ENCODE measurements around the gene CEP104.

Gene CEP104

GRCh38 chr1:3868464-3869006 lies 11.5 kb upstream of the CEP104 start:
- DNase-seq (ENCODE audit: low read depth): no peak

DNA sequence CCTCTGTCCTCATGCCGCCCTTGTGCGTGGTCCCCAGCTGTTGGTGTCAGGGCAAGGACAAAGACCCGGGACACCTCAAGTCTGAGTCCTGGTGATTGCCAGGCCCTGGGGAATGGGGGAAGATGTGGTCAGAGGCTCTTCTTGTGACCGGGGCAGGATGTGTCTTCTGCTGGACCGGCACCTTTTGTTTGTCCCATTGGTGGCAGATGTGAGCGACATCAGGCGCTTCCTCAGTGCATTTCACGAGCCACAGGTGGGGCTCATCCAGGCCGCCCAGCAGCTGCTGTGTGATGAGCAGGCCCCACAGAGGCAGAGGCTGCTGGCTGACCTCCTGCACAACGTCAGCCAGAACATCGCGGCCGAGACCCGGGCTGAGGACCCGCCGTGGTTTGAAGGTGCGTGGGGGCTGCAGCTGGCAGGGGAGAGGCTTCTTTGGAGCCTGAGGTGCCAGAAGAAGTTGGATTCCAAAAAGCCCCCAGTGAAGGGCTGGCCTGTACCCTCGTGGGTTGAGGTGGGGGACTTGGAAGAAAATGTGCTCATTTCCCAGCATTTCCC lies 8.7 kb upstream of the CEP104 start:
- DNase-seq (ENCODE audit: low read depth): no peak

GRCh38 chr1:3864884-3865283 lies 7.9 kb upstream of the CEP104 start:
- DNase-seq (ENCODE audit: low read depth): no peak

GRCh38 chr1:3863231-3863935 lies 6.4 kb upstream of the CEP104 start:
- DNase-seq (ENCODE audit: low read depth): no peak

- DNase-seq (ENCODE audit: low read depth): no peak
Measured at GRCh38 chr1:3858231-3858981, 1.4 kb upstream of the CEP104 start.

- DNase-seq (ENCODE audit: low read depth): no peak
Measured at GRCh38 chr1:3857791-3858129, 749 bp upstream of the CEP104 start.

- DNase-seq (ENCODE audit: low read depth): no peak
Measured at GRCh38 chr1:3852711-3853485, 4.1 kb downstream of the CEP104 start.

- no peak for DNase-seq (ENCODE audit: low read depth)
Measured at GRCh38 chr1:3852091-3852490, 4.9 kb downstream of the CEP104 start.

DNA sequence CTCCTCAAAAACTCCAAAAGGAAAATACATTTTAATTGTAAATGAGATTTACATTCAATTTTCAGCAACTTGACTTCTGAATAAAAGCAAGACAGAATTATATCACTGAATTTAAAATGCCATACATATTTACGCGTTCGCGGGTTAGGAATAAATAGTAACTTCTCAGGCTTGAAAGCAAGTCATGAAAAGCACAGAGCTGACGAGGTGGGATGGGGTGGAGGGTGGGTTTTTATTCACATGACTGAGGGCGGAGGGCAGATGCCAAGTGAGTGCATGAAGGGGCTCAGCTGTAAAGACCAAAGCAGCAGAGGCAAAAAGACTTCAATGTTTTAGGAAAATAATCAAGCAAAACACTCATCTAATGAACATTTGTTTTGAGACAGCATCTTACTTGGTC lies 5.7 kb downstream of the CEP104 start:
- DNase-seq (ENCODE audit: low read depth): no peak

DNA sequence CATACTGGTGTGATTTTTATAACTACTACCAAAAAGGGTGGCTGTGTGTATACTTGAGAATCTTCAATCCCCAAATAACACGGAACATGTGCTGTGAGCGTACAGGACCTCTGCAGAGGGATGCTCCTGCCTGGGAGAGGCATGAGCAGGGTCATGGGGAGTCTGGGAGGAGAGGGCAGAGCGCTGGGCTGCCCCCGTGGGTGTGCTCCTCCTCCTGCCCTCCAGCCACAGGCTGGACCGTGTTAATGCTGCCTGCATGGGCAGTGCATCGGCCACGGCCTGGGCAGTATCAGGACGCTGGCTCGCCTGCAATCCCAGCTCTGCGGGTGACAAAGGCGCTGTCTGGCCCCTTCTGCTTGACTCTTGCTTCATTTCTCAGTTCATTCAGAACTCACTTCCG lies 6.2 kb downstream of the CEP104 start:
- no peak for DNase-seq (ENCODE audit: low read depth)

DNA sequence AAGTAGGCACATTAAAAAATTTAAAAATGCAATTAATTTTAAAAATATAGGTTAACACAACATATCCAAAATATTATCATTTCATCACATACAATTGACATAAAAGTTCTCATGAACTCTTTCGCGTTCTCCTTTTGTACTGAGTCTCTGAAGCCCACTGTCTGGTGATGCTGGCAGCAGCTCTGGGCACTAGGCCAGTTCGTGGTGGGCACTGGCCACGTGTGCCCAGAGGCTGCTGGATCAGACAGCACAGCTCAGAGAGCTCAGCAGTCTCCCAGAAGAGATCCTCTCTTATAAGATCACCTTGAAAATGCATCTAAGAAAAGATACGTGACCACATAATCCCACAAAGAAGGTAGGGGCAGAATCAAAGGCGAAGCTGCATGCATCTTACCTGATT lies 9.9 kb downstream of the CEP104 start:
- no peak for DNase-seq (ENCODE audit: low read depth)

DNA sequence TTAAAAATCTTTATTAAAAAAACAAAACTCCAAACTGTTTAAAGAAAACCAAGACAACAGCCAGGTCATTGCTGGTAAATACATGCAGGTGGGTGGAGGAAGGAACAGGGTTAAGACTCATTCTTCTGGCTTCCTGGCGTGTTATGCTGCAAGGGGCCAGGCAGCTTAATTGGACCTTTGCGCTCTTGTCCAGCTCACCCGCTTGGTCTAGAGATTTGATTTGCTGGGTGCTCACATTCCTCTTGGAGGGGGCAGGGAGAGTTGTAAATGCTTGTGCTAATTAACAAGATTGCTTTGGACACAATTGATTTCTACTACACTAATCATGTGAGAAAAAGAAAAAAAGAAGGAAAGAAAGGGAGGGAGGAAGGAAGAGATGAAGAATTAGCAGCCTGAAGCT lies 10.5 kb downstream of the CEP104 start:
- DNase-seq (ENCODE audit: low read depth): no peak

GRCh38 chr1:3842912-3843311 lies 14.1 kb downstream of the CEP104 start:
- DNase-seq (ENCODE audit: low read depth): no peak

- DNase-seq (ENCODE audit: low read depth): no peak
Measured at GRCh38 chr1:3841491-3841890, 15.5 kb downstream of the CEP104 start.

DNA sequence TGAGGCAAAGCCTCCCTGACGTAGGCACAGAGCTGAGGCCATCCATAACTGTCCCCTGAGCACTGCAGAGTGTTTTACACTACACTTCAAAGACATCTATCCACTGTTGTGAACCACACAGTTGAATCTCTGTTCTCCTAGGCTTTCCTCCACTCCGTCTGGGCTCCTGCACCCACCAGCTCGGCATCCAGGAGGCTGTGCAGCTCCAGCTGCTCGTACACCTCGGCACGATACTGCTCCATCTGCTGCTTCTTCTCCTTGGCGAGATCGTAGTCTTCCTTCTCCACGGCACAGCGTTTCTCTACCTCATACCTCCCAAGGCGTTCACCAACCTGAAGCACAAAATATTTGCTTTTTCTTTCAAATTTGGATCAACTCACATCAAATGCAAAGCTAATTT lies 18.2 kb downstream of the CEP104 start:
- DNase-seq (ENCODE audit: low read depth): no peak

- DNase-seq (ENCODE audit: low read depth): no peak
Measured at GRCh38 chr1:3837685-3838084, 19.3 kb downstream of the CEP104 start.

GRCh38 chr1:3837200-3837599 lies 19.8 kb downstream of the CEP104 start:
- no peak for DNase-seq (ENCODE audit: low read depth)

- no peak for DNase-seq (ENCODE audit: low read depth)
Measured at GRCh38 chr1:3836421-3836820, 20.6 kb downstream of the CEP104 start.

GRCh38 chr1:3834701-3835100 lies 22.3 kb downstream of the CEP104 start:
- no peak for DNase-seq (ENCODE audit: low read depth)

GRCh38 chr1:3831689-3832088 lies 25.3 kb downstream of the CEP104 start:
- no peak for DNase-seq (ENCODE audit: low read depth)

DNA sequence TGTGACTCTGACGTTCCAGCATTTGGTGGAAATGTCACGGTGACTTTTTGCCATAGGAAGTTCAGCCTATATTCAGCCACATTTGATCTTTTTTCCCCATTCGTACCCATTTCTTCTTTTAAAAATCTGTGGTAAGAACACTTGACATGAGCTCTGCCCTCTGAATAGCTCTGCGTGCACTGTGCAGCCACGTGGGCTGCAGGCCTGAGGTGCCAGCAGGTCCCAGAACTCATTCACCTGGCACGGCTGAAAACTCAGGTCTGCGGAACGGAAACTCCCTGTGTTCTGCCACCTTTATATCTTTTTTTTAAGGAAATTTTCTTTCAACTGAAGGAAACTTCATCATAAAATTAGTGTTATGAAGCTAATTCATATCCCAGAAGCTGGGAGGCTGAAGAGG lies 28.6 kb downstream of the CEP104 start:
- DNase-seq (ENCODE audit: low read depth): no peak

- DNase-seq (ENCODE audit: low read depth): no peak
Measured at GRCh38 chr1:3827813-3828307, 29.2 kb downstream of the CEP104 start.

All from stimulated activated CD8-positive, alpha-beta memory T cell treated with anti-CD3 and anti-CD28 coated beads, Interleukin-7, amount 100 ng/mL, for 24 hours (primary cell).